Tibial nerve (tissue), 4 donors: ENCODE data around the gene KLHL14.

Experiments used
- CTCF ChIP-seq, 5 experiments: fragments of 200-600 bp in 3 of 5; fragments of 450-650 bp in 2 of 5; sonication (generic) in 3 of 5; IDR thresholded peaks; one replicate each; pipeline ENCODE4 v1.5.1; 2016 to 2019; ENCODE audit warnings: antibody characterized with exemption in 5 of 5, mild to moderate bottlenecking in 3 of 5, moderate library complexity in 2 of 5
- EP300 ChIP-seq, 2 donors: sonication (generic); formaldehyde crosslinking; IDR thresholded peaks; one replicate each; pipeline ENCODE4 v1.6.1; 2017; ENCODE audit warnings: antibody characterized with exemption in 2 of 2, mild to moderate bottlenecking in 1 of 2

DNA sequence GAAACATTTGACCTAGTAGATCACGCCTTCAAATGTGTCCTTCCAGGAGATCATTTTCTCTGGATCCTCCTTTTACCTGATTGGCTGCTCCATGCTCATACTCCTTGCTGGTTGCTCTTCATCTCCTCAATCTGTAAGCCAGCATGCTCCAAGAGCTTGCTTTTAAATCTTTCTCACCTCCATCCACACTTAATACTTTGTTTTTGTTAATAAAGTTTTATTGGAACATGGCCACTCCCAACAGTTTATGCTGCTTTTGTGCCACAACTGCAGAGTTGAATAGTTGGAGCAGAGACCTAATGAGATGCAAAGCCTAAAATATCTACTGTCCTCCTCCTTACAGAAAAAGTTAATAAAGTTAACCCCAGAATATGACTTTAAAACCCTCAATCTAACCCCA lies 60.0 kb downstream of the KLHL14 start:
- no peak for TF ChIP-seq CTCF (IDR thresholded peaks at IDR 0.05)
- TF ChIP-seq EP300 (IDR thresholded peaks at IDR 0.05): no peak
